CD4-positive, alpha-beta T cell treated with Interleukin-12 subunit alpha and Interleukin-12 subunit beta, for 1 hour (primary cell): ENCODE measurements around the gene DLL3.
"Not testable (repeated sequence)": the region's sequence is repeated elsewhere in the genome, so short reads cannot be mapped to it uniquely, and the experiment has no call there.

Experiments used
- DNase-seq: peaks from one replicate; pipeline ENCODE4 v3.0.0-alpha.2; 2020

DLL3 gene, protein sequence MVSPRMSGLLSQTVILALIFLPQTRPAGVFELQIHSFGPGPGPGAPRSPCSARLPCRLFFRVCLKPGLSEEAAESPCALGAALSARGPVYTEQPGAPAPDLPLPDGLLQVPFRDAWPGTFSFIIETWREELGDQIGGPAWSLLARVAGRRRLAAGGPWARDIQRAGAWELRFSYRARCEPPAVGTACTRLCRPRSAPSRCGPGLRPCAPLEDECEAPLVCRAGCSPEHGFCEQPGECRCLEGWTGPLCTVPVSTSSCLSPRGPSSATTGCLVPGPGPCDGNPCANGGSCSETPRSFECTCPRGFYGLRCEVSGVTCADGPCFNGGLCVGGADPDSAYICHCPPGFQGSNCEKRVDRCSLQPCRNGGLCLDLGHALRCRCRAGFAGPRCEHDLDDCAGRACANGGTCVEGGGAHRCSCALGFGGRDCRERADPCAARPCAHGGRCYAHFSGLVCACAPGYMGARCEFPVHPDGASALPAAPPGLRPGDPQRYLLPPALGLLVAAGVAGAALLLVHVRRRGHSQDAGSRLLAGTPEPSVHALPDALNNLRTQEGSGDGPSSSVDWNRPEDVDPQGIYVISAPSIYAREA

DNA sequence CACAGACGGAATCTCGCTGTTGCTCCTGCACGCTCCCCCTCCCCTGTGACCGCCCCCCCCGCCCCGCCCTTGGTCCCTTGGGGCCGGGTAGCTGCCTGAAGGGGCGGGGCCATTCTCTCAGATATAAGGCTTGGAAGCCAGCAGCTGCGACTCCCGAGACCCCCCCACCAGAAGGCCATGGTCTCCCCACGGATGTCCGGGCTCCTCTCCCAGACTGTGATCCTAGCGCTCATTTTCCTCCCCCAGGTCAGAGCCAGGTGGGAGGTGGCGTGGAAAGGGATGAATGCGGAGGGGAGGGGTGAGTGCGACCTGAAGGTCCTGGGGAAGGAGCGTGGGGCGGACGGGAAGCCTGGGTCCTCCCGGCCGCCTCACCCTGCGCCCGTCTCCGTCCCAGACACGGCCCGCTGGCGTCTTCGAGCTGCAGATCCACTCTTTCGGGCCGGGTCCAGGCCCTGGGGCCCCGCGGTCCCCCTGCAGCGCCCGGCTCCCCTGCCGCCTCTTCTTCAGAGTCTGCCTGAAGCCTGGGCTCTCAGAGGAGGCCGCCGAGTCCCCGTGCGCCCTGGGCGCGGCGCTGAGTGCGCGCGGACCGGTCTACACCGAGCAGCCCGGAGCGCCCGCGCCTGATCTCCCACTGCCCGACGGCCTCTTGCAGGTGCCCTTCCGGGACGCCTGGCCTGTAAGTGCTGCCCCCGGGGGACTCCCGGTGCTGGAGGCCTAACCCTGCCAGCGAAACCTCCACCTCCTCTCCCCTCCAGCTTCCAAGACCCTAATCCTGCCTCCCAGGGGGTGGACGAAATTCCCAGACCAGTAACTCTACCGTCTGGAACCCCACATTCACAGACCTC is at the start of gene DLL3:
TSS of gene DLL3 (plus strand) at position 150 of the 845 bp plus-strand sequence. CDS start at position 178, 28 bp downstream.
- DNase-seq, result no peak

DNA sequence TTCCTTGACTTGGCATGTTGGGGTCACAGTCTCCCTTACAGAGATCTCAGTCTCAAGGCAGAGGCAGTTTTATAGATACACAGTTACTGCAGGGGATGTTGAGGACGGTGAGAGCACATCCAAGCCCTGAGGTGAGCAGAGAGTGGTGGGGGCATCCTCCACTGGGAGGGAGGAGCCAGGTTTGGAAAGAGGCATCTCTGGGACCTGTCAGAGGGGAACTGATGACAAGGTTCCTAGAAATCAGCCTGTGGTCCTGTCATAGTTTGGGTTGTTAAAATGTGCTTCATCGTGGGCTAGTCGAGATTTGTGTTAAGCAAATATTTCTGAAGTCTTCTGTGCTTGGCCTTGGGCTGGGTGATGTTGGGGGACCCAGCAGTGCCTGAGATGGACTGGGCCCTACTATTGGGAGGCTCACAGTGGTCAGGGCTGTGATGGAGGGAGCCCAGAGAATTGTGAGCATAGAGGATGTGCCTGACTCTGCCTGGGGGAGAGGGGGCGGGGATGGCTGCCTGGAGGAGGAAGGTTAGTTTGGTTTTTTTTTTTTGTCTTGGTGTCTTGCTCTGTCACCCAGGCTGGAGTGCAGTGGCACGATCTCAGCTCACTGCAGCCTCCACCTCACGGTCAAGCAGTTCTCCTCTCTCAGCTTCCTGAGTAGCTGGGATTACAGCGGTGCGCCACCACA is 49.5 kb upstream of the DLL3 start:
- DNase-seq, result no peak

DNA sequence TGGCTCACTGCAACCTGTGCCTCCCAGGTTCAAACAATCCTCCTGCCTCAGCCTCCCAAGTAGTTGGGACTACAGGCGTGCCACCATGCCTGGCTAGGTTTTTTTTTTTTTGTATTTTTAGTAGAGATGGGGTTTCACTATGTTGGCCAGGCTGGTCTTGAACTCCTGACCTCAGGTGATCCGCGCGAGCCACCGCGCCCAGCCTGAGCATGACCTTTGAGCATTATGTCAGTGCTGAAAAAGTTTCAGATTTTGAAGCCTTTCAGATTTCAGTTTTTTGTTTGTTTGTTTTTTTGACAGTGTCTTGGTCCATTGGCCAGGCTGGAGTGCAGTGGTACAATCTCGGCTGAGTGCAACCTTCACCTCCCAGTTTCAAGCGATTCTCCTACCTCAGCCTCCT is 47.5 kb upstream of the DLL3 start:
- DNase-seq, result not testable (repeated sequence)

DNA sequence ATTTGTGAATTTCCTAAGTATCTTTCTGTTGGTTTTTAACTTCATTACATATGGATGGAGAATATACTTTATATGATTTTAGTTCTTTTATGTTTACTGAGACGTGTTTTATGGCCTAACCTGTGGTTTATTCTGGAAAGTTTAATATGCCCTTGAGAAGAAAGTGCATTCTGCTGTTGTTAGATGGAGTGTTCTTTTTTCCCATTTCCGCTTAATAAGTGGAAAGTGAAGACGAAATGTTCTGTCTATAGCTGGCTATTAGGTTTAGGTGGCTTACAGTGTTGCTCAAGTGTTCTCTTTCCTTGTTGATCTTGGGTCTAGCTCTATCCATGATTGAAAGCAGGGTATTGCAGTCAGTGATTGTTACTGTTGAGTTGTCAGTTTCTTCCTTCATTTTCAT is 35.3 kb upstream of the DLL3 start:
- DNase-seq, result no peak

DNA sequence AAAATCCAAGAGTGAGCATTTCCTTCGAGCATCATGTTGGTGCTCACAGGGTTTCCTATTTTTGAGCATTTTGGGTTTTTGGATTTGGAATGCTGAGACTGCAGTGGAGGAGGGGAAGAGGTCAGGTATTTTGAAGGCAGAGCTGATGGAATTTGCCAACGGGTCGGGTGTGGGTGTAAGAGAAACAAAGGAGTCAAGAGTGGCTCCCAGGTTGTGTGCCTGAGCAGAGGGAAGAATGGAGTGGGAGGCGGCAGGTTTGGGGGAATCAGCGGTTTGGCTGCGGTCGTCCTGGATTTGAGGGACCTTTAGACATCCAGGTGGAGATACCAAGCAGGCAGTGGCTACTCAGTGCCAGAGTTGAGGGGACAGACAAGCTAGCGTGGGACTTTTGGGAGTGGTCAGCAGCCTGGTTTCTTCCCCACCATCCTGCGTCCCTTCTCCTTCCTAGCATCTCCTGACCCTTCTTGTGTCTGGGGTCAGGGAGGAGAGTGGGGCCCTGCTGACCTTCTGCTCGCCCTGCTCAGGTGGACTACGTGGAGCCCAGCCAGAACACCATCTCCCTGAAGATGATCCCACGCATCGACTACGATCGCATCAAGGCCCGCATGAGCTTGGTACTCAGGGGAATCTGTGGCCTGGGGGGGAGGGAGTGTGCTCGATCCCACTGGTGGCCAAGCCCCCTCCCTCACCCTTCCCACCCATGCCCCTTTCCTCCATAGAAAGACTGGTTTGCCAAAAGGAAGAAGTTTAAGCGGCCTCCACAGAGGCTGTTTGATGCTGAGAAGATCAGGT is 32.6 kb upstream of the DLL3 start:
- no peak for DNase-seq

DNA sequence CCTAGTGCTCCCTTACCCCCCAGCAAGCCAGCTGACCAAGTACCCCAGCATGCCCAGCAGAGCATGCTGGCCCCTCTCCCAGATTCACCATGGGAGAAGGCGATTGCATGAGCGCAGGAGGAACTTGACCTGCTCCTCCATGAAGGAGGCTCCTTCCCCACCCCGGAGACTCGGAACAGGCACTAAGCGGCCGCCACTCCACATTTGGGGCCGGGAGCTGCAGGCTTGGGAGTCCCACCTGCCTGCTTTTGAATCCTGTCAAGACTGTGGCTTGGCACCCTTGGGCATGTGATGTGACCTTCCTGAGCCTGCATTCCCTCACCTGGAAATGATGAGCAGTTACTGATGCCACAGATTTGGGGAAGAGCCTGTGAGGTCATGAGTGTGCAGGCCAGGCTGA is 30.8 kb upstream of the DLL3 start:
- DNase-seq, result no peak

DNA sequence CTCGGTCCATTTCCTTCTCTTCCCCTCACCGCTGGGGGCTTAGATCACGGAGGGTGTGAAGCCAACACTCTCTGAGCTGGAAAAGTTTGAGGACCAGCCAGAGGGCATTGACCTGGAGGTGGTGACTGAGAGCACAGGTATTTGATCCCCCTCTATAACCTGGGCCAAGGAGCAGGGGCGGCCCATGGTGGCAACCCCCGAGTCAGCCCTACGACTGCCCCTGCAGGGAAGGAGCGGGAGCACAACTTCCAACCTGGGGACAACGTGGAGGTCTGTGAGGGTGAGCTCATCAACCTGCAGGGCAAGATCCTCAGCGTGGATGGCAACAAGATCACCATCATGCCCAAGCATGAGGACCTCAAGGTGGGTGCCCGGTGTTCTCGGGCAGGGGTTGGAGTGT is 29.7 kb upstream of the DLL3 start:
- no peak for DNase-seq

DNA sequence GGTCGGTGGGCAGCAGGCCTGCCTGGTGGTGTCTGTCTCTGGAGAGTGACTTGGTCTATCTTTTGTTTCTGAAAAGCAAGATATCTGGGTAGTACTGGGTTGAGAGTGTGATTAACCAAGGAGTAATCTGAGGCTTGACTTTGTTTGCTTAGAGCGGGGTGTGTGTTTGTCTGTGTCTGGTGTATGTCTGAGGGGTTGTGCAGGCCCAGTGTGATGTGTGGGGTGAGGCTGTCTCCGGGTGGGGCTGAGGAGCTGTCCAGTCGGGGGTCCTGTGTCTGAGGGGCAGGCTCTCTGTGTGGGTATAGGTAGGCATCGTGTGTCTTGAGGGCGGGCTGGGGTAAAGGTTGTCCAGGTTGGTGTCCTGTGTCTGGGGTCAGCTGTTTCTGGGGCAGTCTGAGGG is 29.2 kb upstream of the DLL3 start:
- no peak for DNase-seq

DNA sequence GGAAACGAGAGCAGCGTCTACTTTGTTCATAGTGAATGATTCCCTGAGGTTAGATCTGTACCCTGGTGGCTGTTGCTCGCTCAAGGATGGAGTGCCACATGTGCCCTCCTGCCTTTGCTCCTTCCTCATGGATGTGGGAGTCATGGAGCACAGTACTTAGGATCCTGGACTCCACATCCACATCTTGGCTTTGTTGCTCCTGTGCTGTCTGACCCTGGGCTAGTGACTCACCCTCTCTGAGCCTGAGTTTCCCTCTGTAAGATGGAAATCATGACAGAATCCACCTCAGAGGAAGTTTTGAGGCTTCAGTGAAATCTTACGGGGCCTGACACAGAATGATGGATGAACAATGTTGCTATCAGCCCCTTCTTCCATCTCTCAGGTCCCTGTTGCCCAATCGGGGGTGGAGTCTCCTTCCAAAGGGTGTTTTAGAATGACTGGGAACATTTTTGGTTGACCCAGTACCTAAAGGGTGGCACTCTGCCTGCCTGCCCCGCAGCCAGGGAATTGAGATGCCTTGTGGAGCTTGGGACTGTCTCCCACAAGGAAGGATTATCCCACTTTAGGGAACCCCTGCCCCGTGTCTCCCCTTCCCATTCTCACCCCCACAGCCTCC is 27.9 kb upstream of the DLL3 start:
- no peak for DNase-seq

DNA sequence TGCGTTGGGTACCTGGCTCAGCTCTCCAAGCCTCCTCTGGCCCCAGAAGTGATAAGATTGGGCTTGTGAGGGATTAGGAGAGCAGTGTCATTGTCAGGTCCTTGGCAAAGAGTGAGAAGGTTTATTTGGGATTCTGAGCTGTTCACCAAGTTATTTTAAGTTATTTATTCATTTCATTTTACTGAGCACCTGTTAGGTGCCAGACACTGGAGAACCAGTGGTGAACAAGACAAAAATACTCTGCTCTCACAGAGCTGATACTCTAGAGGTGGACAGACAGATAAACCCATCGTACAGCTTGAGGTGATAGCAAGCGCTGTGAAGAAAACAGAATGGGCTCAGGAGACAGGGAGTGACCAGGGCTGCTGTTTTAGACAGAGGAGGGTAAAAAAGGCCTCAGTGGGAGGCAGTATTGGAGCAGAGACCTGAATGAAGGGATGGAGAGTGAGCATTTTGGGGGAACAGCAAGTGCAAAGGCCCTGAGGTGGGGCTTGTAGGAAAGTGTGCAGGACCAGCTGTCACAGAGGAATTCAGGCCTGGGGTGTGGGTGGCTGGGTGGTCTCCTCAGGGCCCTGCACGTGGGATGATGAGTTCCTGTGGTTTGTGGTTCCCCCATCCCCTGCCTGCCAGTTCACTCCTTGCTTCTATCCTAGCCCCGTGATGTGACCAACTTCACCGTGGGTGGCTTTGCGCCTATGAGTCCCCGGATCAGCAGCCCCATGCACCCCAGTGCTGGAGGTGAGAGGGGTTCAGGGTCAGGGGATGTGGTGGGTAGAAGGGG is 26.8 kb upstream of the DLL3 start:
- DNase-seq, result no peak

DNA sequence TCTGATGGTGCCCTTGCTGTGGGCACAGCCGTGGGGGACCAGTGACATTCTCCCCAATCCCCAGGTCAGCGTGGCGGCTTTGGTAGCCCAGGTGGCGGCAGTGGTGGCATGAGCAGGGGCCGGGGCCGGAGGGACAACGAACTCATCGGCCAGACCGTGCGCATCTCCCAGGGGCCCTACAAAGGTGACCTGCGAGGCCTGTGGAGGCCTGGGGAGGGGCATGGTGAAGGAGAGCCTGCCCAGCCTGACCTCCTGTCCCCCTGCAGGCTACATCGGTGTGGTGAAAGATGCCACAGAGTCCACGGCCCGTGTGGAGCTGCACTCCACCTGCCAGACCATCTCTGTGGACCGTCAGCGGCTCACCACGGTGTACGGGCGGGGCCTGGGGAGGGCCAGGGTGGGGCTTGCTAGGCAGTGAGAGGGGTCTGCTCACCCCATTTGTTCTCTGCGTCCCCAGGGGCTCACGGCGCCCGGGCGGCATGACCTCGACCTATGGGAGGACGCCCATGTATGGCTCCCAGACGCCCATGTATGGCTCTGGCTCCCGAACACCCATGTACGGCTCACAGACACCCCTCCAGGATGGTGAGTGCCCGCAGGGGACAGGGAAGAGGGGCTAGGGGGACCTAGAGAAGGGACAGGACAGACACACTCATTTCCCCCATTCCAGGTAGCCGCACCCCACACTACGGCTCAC is 25.9 kb upstream of the DLL3 start:
- no peak for DNase-seq

DNA sequence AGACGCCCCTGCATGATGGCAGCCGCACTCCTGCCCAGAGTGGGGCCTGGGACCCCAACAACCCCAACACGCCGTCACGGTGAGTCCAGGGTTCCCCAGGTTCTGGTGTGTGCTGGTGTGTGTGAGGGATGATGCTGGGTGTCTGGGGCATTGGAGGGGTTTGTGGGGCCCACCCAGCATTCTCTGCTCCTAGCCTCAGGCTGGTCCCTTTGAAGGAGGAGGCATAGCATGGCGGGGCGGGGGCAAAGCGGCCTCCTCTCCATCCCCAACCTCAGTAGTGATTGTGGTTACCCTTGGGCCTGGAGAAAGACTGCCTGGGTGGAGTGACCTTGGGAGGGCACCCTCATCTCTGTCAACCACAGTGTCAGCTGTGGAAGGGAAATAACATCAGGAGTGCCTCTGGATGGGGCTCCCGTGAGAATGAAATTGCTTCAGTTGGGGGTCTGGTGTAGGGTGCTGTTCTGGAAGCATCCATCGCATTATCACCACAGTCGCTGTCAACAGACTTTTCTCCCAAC is 25.2 kb upstream of the DLL3 start:
- DNase-seq, result no peak

DNA sequence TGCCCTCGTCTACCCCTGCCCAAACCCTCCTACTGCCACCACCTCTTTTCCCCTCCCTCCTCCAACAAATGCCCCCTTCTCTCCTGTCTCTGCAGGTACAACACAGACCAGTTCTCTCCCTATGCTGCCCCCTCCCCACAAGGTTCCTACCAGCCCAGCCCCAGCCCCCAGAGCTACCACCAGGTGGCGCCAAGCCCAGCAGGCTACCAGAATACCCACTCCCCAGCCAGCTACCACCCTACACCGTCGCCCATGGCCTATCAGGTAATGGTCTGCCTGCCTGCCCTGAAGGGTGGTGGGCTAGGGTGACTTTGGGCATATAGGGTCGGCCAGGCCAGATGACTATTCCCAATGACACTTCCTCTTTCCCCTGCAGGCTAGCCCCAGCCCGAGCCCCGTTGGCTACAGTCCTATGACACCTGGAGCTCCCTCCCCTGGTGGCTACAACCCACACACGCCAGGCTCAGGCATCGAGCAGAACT is 24.6 kb upstream of the DLL3 start:
- DNase-seq, result peak; percentile 76

DNA sequence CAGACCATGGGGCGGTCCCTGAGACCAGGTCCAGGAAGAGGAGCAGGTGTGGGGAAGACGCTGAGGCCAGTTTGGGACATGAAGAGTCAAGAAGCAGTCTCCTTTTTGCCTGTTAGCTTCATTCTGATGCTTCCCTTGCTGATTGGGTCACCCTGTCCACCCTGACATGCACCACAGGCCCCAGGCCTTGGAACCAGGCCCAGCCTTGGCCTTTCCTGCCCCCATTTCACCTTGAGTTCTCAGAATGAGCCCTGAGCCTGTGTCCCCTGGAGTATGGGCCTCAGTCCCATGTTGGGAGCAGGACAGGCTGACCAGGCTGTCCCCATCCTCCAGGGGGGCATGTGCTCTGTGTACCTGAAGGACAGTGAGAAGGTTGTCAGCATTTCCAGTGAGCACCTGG is 23.0 kb upstream of the DLL3 start:
- DNase-seq, result no peak

DNA sequence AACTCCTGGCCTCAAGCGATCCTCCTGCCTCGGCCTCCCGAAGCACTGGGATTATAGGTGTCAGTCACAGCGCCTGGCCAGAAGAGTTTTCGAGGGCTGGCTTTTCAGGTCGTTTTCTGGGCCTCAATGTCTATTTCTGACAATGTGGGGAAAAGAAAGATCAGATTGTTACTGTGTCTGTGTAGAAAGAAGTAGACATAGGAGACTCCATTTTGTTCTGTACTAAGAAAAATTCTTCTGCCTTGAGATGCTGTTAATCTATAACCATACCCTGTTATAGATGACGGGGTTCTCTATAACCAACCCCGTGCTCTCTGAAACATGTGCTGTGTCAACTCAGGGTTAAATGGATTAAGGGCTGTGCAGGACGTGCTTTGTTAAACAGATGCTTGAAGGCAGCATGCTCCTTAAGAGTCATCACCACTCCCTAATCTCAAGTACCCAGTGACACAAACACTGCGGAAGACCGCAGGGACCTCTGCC is 19.4 kb upstream of the DLL3 start:
- not testable (repeated sequence) for DNase-seq

DNA sequence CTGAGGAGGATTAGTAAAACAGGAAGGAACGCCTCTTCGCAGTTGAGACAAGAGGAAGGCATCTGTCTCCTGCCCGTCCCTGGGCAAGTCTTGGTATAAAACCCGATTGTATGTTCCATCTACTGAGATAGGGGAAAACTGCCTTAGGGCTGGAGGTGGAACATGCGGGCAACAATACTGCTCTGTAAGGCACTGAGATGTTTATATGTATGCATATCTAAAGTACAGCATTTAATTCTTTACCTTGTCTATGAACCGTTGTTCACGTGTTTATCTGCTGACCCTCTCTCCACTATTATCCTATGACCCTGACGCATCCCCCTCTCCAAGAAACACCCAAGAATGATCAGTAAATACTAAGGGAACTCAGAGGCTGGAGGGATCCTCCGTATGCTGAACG is 18.8 kb upstream of the DLL3 start:
- DNase-seq, result no peak

DNA sequence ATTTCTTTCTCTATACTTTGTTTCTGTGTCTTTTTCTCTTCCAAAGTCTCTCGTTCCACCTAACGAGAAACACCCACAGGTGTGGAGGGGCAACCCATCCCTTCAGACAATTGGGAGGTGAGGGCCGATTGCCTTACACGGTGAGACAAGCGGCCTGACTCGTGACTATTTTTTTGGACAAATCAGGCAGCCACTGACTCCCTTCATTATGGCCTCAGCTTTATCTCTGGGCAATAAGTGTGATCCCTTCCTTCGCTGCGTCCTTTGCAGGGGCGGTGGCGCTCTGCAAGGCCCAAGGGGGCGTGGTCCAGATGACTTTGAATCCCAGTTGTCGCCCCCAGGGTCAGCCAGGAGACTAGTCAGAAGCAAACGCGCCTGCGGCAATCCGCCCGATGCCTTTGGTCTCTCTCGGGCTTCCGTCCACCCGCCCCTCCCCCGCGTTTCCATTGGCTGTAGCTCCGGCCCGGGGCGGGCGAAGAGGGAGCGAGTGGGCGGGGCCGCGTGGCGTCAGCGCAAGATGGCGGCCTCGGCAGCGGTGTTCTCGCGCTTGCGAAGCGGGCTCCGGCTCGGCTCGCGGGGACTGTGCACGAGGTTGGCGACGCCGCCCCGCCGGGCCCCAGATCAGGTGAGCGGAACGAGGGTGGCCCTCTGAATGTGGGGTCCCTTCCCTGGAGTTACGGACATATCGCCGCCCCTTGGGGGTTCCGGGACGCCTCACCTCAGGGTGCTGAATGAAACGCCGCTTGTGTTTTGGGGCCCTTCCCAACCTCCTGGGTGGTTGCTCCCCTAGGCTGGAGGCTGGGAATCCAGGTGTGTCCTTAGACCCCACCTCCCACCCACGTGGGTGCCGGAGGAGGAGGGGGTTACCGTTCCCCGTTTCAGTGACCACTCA is 18.2 kb upstream of the DLL3 start, which contains the start of gene TIMM50:
TSS of gene TIMM50 (plus strand) at position 502 of the 892 bp plus-strand sequence. CDS start at position 518, 16 bp downstream.
- peak; percentile 97 for DNase-seq

DNA sequence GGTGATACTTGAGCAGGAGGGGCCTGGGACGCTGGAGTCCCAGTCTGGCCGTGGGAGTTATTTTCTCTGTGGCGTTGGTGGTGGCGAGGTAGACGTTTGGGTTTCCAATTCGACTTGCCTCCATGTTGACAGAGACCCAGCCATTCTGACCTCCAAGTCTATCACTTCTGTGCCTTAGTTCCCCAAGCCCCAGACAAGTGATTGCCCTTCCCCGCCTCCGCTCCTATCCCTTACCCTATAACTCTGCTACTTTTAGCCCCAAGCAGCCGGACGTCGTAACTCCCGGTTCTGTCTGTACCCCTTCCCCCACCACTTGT is 17.6 kb upstream of the DLL3 start:
- no peak for DNase-seq

DNA sequence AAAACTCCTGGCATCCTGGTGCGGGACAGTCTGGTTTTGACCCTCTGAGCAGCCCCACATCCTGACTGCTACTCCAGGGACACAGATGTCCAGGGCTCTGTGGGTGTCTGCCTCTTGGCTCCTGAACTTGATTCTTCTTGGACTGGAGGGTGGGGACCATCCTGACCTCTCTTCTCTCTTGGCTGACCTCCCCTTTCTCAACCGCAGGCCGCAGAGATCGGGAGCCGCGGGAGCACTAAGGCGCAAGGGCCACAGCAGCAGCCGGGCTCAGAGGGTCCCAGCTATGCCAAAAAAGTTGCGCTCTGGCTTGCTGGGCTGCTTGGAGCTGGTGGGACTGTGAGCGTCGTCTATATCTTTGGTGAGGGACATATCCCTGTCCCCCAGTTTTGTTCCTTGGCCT is 17.1 kb upstream of the DLL3 start:
- DNase-seq, result no peak
